ENCODE measurements around the gene TAF3.

The TAF3 gene

GRCh38 chr10:7881119-7881518 is 62.8 kb downstream of the TAF3 start:
- DNase-seq: no peak

GRCh38 chr10:7886056-7886455 is 67.8 kb downstream of the TAF3 start:
- DNase-seq: no peak

- DNase-seq: no peak
Measured at GRCh38 chr10:7887174-7887816, 69.0 kb downstream of the TAF3 start.

- DNase-seq: no peak
Measured at GRCh38 chr10:7889947-7890542, 71.7 kb downstream of the TAF3 start.

GRCh38 chr10:7890781-7891180 is 72.5 kb downstream of the TAF3 start:
- no peak for DNase-seq

GRCh38 chr10:7891634-7892033 is 73.3 kb downstream of the TAF3 start:
- DNase-seq: no peak

- DNase-seq: no peak
Measured at GRCh38 chr10:7892146-7892545, 73.8 kb downstream of the TAF3 start.

GRCh38 chr10:7895699-7896090 is 77.4 kb downstream of the TAF3 start:
- no peak for DNase-seq

GRCh38 chr10:7896297-7896696 is 78.0 kb downstream of the TAF3 start:
- DNase-seq: no peak

- DNase-seq: no peak
Measured at GRCh38 chr10:7901256-7901655, 83.0 kb downstream of the TAF3 start.

- DNase-seq: no peak
Measured at GRCh38 chr10:7902413-7902812, 84.1 kb downstream of the TAF3 start.

GRCh38 chr10:7903851-7904250 is 85.5 kb downstream of the TAF3 start:
- DNase-seq: no peak

- DNase-seq: no peak
Measured at GRCh38 chr10:7906128-7906527, 87.8 kb downstream of the TAF3 start.

- no peak for DNase-seq
Measured at GRCh38 chr10:7908541-7909210, 90.4 kb downstream of the TAF3 start.

GRCh38 chr10:7913126-7913872 is 95.0 kb downstream of the TAF3 start:
- DNase-seq: no peak

GRCh38 chr10:7915923-7916536 is 97.7 kb downstream of the TAF3 start:
- DNase-seq: no peak

- no peak for DNase-seq
Measured at GRCh38 chr10:7917736-7918135, 99.4 kb downstream of the TAF3 start.

GRCh38 chr10:7922707-7923106 is 104.4 kb downstream of the TAF3 start:
- DNase-seq: no peak

- no peak for DNase-seq
Measured at GRCh38 chr10:7928536-7928935, 110.2 kb downstream of the TAF3 start.

- DNase-seq: no peak
Measured at GRCh38 chr10:7932301-7933036, 114.2 kb downstream of the TAF3 start.

- no peak for DNase-seq
Measured at GRCh38 chr10:7933262-7933661, 115.0 kb downstream of the TAF3 start.

- DNase-seq: no peak
Measured at GRCh38 chr10:7933757-7934156, 115.5 kb downstream of the TAF3 start.
